OCI-LY1 (cell line): ENCODE measurements around the gene CXXC5.

Experiments used
- H2AFZ ChIP-seq: fragments of 200-600 bp; sonication (generic), shearing (Covaris generic); 2 replicates; pipeline ENCODE4 v1.6.0; 2014; ENCODE audit warnings: antibody characterized with exemption, mild to moderate bottlenecking, low read length
- H3F3A ChIP-seq: fragments of 200-600 bp; sonication (generic), shearing (Covaris generic); 2 replicates; pipeline ENCODE4 v1.6.0; 2014; ENCODE audit warnings: mild to moderate bottlenecking, antibody characterized with exemption, low read length, moderate library complexity; ENCODE audit not compliant: insufficient read depth
- H3K27ac ChIP-seq: fragments of 200-600 bp; sonication (generic); 2 replicates; pipeline ENCODE4 v1.5.1; 2014; ENCODE audit warnings: low read length, mixed run types, mild to moderate bottlenecking, low read depth; ENCODE audit not compliant: poor library complexity, severe bottlenecking
- H3K27me3 ChIP-seq: fragments of 200-600 bp; sonication (generic); 2 replicates; pipeline ENCODE4 v1.6.0; 2014; ENCODE audit warnings: antibody characterized with exemption, mild to moderate bottlenecking, low read length, moderate library complexity; ENCODE audit not compliant: insufficient read depth
- H3K36me3 ChIP-seq: fragments of 200-600 bp; sonication (generic); 2 replicates; pipeline ENCODE4 v1.6.1; 2014; ENCODE audit warnings: mild to moderate bottlenecking, antibody characterized with exemption, low read length, moderate library complexity, mixed read lengths; ENCODE audit not compliant: insufficient read depth
- H3K4me1 ChIP-seq: fragments of 200-600 bp; sonication (generic); 2 replicates; pipeline ENCODE4 v1.5.1; 2014; ENCODE audit warnings: mild to moderate bottlenecking, low read length, moderate library complexity; ENCODE audit not compliant: insufficient read depth, severe bottlenecking
- H3K4me2 ChIP-seq: fragments of 200-600 bp; sonication (generic), shearing (Covaris generic); 2 replicates; pipeline ENCODE4 v1.6.1; 2014; ENCODE audit warnings: low read length
- H3K4me3 ChIP-seq: fragments of 200-600 bp; sonication (generic); 2 replicates; pipeline ENCODE4 v1.5.1; 2014; ENCODE audit warnings: low read length, low read depth, mild to moderate bottlenecking, mixed read lengths; ENCODE audit not compliant: poor library complexity, severe bottlenecking
- H3K79me2 ChIP-seq: fragments of 200-600 bp; shearing (Covaris generic); 2 replicates; pipeline ENCODE4 v1.6.1; 2016; ENCODE audit warnings: mixed run types, low read length, mixed read lengths; ENCODE audit not compliant: insufficient read depth
- H3K9ac ChIP-seq: fragments of 200-600 bp; sonication (generic), shearing (Covaris generic); 2 replicates; pipeline ENCODE4 v1.6.1; 2014; ENCODE audit warnings: mild to moderate bottlenecking, low read length, mixed read lengths
- H3K9me2 ChIP-seq: fragments of 200-600 bp; sonication (generic), shearing (Covaris generic); 2 replicates; pipeline ENCODE4 v1.6.1; 2014; ENCODE audit warnings: low read depth, mild to moderate bottlenecking, low read length, mixed read lengths
- H3K9me3 ChIP-seq: fragments of 200-600 bp; shearing (Covaris generic); 2 replicates; pipeline ENCODE4 v1.6.1; 2014; ENCODE audit warnings: low read length, mixed read lengths
- H4K20me1 ChIP-seq: fragments of 200-600 bp; sonication (generic), shearing (Covaris generic); 2 replicates; pipeline ENCODE4 v1.6.0; 2016; ENCODE audit warnings: mild to moderate bottlenecking, low read length; ENCODE audit not compliant: insufficient read depth
- CTCF ChIP-seq: fragments of 200-600 bp; sonication (generic), shearing (Covaris generic); IDR thresholded peaks from 2 replicates; pipeline ENCODE4 v1.5.1; 2017; ENCODE audit warnings: mild to moderate bottlenecking, antibody characterized with exemption, low read length, moderate library complexity, mixed read lengths
- EZH2 ChIP-seq: fragments of 200-600 bp; sonication (generic), shearing (Covaris generic); IDR thresholded peaks from 2 replicates; pipeline ENCODE4 v1.8.0; 2017; ENCODE audit warnings: borderline replicate concordance, mixed run types, mild to moderate bottlenecking, antibody characterized with exemption, low read length, moderate library complexity, mixed read lengths

The CXXC5 gene

GRCh38 chr5:139644646-139645429, 3.3 kb upstream of the CXXC5 start:
- Histone ChIP-seq H3K27me3 (no peaks in the 10 kb centered on the region), H3F3A (no peaks in the 10 kb centered on the region), H3K79me2 (peaks cover 9% of the 10 kb centered on the region), H3K4me2 (no peak overlapping the region), H2AFZ (no peak overlapping the region), H3K9ac (no peak overlapping the region), H3K27ac (no peak overlapping the region), H3K4me3 (no peak overlapping the region), H3K9me3 (no peaks in the 10 kb centered on the region), H4K20me1 (no peaks in the 10 kb centered on the region), H3K9me2 (no peaks in the 10 kb centered on the region), H3K36me3 (peaks cover 5% of the 10 kb centered on the region; the same call in 1 of the 2 replicates), H3K4me1 (peaks cover 16% of the 10 kb centered on the region)
- TF ChIP-seq CTCF (no peak), EZH2 (no peak)

- Histone ChIP-seq H3K36me3 (peaks cover 10% of the 10 kb centered on the region; the same call in 1 of the 2 replicates), H2AFZ (no peak overlapping the region), H3K4me1 (peaks cover 17% of the 10 kb centered on the region), H4K20me1 (no peaks in the 10 kb centered on the region), H3K79me2 (peaks cover 15% of the 10 kb centered on the region), H3K9ac (no peak overlapping the region), H3K4me2 (no peak overlapping the region), H3F3A (no peaks in the 10 kb centered on the region), H3K27ac (no peak overlapping the region), H3K9me2 (no peaks in the 10 kb centered on the region), H3K4me3 (no peak overlapping the region), H3K9me3 (no peaks in the 10 kb centered on the region), H3K27me3 (no peaks in the 10 kb centered on the region)
- no peak for TF ChIP-seq EZH2
- TF ChIP-seq CTCF: no peak
Observed at GRCh38 chr5:139645430-139645871, 2.7 kb upstream of the CXXC5 start.

DNA sequence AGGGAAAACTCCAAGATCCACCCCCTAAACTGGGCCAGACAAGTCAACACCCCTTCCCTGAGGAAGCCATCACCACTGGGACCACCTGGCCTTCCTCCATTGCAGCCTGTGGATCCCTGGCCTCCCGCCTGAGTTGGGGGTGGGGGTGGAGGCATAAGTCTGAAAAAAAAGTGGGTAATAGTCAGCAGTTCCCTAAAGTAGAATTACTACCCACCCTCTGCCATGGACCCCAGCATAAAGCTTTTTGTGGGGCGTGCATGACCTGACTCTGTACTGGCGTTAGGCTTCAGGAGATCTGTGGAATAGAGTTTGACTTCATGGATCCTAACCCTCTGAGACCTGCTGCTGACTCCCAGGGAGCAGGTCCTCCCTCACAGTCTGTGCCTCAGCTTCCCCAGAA, 2.0 kb upstream of the CXXC5 start:
- H3K36me3 ChIP-seq: peaks cover 10% of the 10 kb centered on the region; the same call in 1 of the 2 replicates
- no peaks in the 10 kb centered on the region for H3K27me3 ChIP-seq
- no peak overlapping the region for H3K4me2 ChIP-seq
- H2AFZ ChIP-seq: no peak overlapping the region
- no peaks in the 10 kb centered on the region for H4K20me1 ChIP-seq
- no peak overlapping the region for H3K9ac ChIP-seq
- peaks cover 24% of the 10 kb centered on the region for H3K4me1 ChIP-seq
- H3K9me2 ChIP-seq: no peaks in the 10 kb centered on the region
- H3K27ac ChIP-seq: no peak overlapping the region
- H3F3A ChIP-seq: no peaks in the 10 kb centered on the region
- H3K79me2 ChIP-seq: peaks cover 22% of the 10 kb centered on the region
- TF ChIP-seq CTCF: no peak
- TF ChIP-seq EZH2: no peak
- H3K4me3 ChIP-seq: no peak overlapping the region
- H3K9me3 ChIP-seq: no peaks in the 10 kb centered on the region
